Measurements from ENCODE around the gene L1TD1. TPM values are rescaled to one million over a fixed set of nuclear protein-coding genes. Genes with fewer than 3 reads are reported as not detected.

Gene L1TD1
- total and polyA plus RNA-seq, 9 of the 15 experiments (the other 6 are each of a cell fraction or from before 2014, with no cell fraction given): 0.09 TPM; not detected in 8

- TF ChIP-seq RNF219 (CRISPR knock-in tag; IDR thresholded peaks at IDR 0.05): no peak
- no peak for TF ChIP-seq HMGXB4 (CRISPR knock-in tag; IDR thresholded peaks at IDR 0.05)
Observed at GRCh38 chr1:62212411-62212810, 17.8 kb downstream of the L1TD1 start (continued).

GRCh38 chr1:62213075-62213914 is 18.6 kb downstream of the L1TD1 start:
- DNase-seq (ENCODE audit: extremely low read depth in 1 of 4, low spot score in 3 of 4) (no peak), FAIRE-seq (no peak), ATAC-seq (no peak)
- intact Hi-C loops (cut with micrococcal nuclease): no loop called here
- Histone ChIP-seq H3K9ac (ENCODE audit: insufficient read depth in 1 of 2, low read depth in 2 of 2, low read length in 2 of 2) (no peak overlapping the region), H3K79me2 (ENCODE audit: control insufficient read depth, insufficient read depth, low read length) (no peaks in the 10 kb centered on the region), H3K4me1 (replicated peaks in 1 of 2; ENCODE audit: control insufficient read depth in 2 of 2, insufficient read depth in 2 of 2, low read length in 2 of 2) (no peaks in the 10 kb centered on the region), H3K9me1 (ENCODE audit: control insufficient read depth, insufficient read depth, low read length) (no peaks in the 10 kb centered on the region), H3K4me3 (no peak overlapping the region), H3K9me3 (replicated peaks; ENCODE audit: control insufficient read depth, insufficient read depth, low read depth, low read length) (no peaks in the 10 kb centered on the region), H2AFZ (ENCODE audit: low read depth, low read length) (no peak overlapping the region), H3K27ac (ENCODE audit: extremely low read depth, low read depth, low read length) (no peak overlapping the region), H3K36me3 (ENCODE audit: control insufficient read depth, insufficient read depth, low read length) (no peaks in the 10 kb centered on the region), H4K20me1 (replicated peaks; ENCODE audit: control insufficient read depth, insufficient read depth, low read length) (no peaks in the 10 kb centered on the region), H3K27me3 (ENCODE audit: control insufficient read depth in 2 of 2, insufficient read depth in 2 of 2, low read length in 2 of 2) (no peaks in the 10 kb centered on the region; a peak in 1 of 5 replicates), H3K4me2 (ENCODE audit: insufficient read depth, low read length) (no peak overlapping the region)
- in situ Hi-C loops (cut with MboI): no loop called here
- POLR2A ChIA-PET: no interaction called here
- no TSS peak for BruUV-seq (replicated peaks)
- CTCF ChIA-PET (ENCODE audit: low intra/inter-chr PET ratio): no interaction called here
- 1% methylated on average over 6 of the region's 6 CpGs for WGBS (ENCODE audit: insufficient coverage, low coverage, missing lambda C conversion rate)
- no peak for TF ChIP-seq SMAD4 (CRISPR knock-in tag; conservative IDR thresholded peaks at IDR 0.05)
- no peak for TF ChIP-seq PRDM10 (IDR thresholded peaks at IDR 0.05; ENCODE audit: partially characterized antibody)
- no peak for TF ChIP-seq ZBTB34 (CRISPR knock-in tag; IDR thresholded peaks at IDR 0.05)
- TF ChIP-seq THAP7 (CRISPR knock-in tag; IDR thresholded peaks at IDR 0.05): no peak
- TF ChIP-seq CEBPG (CRISPR knock-in tag; IDR thresholded peaks at IDR 0.05): no peak
- no peak for TF ChIP-seq CEBPG (tag; conservative IDR thresholded peaks at IDR 0.05 in 1 of 2, IDR thresholded peaks at IDR 0.05 in 1 of 2)
- TF ChIP-seq FOSL1 (tag; conservative IDR thresholded peaks at IDR 0.05): no peak
